Keratinocyte (primary cell): ENCODE data around the gene TRABD2B. TPM values are rescaled to one million over a fixed set of nuclear protein-coding genes. Genes with fewer than 3 reads are reported as not detected.

ENCODE experiments used
- DNase-seq: peaks from one replicate; pipeline ENCODE4 v3.0.0-alpha.2; 2011; ENCODE audit warnings: low read depth, missing footprints, low spot score
- FAIRE-seq: peaks from 2 replicates; lab custom pipeline; 2011; peaks lifted over from hg19 to GRCh38; lab: Jason Lieb, UNC
- H2AFZ ChIP-seq: 2 replicates; pipeline ENCODE4 v1.6.0; 2012; ENCODE audit warnings: low read length, control low read depth, inconsistent platforms; ENCODE audit not compliant: control insufficient read depth
- H3K27ac ChIP-seq: 2 replicates; pipeline ENCODE4 v1.5.1; 2011; ENCODE audit warnings: low read length; ENCODE audit not compliant: control insufficient read depth, insufficient read depth
- H3K27me3 ChIP-seq: 3 replicates; pipeline ENCODE4 v1.6.0; 2011; ENCODE audit warnings: low read length; ENCODE audit not compliant: control insufficient read depth, insufficient read depth; ENCODE audit errors: extremely low read depth
- H3K36me3 ChIP-seq, 2 experiments: 2 replicates in 1 of 2; 3 replicates in 1 of 2; pipeline ENCODE4 v1.5.1; 2011; ENCODE audit warnings: low read length in 2 of 2, mild to moderate bottlenecking in 1 of 2; ENCODE audit not compliant: control insufficient read depth in 2 of 2, insufficient read depth in 2 of 2; ENCODE audit errors: extremely low read depth in 1 of 2
- H3K4me1 ChIP-seq: 3 replicates; pipeline ENCODE4 v1.5.1; 2011; ENCODE audit warnings: low read length; ENCODE audit not compliant: control insufficient read depth, insufficient read depth; ENCODE audit errors: extremely low read depth
- H3K4me2 ChIP-seq: 3 replicates; pipeline ENCODE4 v1.6.0; 2011; ENCODE audit warnings: low read depth, low read length; ENCODE audit not compliant: control insufficient read depth, insufficient read depth; ENCODE audit errors: extremely low read depth
- H3K4me3 ChIP-seq, 3 experiments: fragments of 200-600 bp in 1 of 3; sonication (generic) in 1 of 3; 2 replicates in 2 of 3; 3 replicates in 1 of 3; pipeline ENCODE4 v1.5.1; 2011 to 2016; ENCODE audit warnings: low read length in 3 of 3, mild to moderate bottlenecking in 3 of 3, control low read depth in 2 of 3, inconsistent platforms in 1 of 3, low read depth in 1 of 3, mixed read lengths in 1 of 3, mixed run types in 1 of 3, moderate library complexity in 1 of 3; ENCODE audit not compliant: control insufficient read depth in 2 of 3, insufficient read depth in 2 of 3; ENCODE audit errors: extremely low read depth in 1 of 3
- H3K79me2 ChIP-seq: 2 replicates; pipeline ENCODE4 v1.6.0; 2012; ENCODE audit warnings: low read length; ENCODE audit not compliant: control insufficient read depth, insufficient read depth
- H3K9ac ChIP-seq: 3 replicates; pipeline ENCODE4 v1.6.0; 2011; ENCODE audit warnings: low read length; ENCODE audit not compliant: control insufficient read depth, insufficient read depth; ENCODE audit errors: extremely low read depth
- H3K9me1 ChIP-seq: 3 replicates; pipeline ENCODE4 v1.6.0; 2011; ENCODE audit warnings: low read length; ENCODE audit not compliant: control insufficient read depth, insufficient read depth; ENCODE audit errors: extremely low read depth
- H3K9me3 ChIP-seq: 2 replicates; pipeline ENCODE4 v1.5.1; 2012; ENCODE audit warnings: low read depth, low read length; ENCODE audit not compliant: control insufficient read depth
- H4K20me1 ChIP-seq: 3 replicates; pipeline ENCODE4 v1.6.0; 2011; ENCODE audit warnings: low read length; ENCODE audit not compliant: control insufficient read depth, insufficient read depth; ENCODE audit errors: extremely low read depth
- CTCF ChIP-seq, 3 experiments: IDR thresholded peaks in 1 of 3; conservative IDR thresholded peaks in 1 of 3; optimal IDR thresholded peaks in 1 of 3; 2 replicates in 2 of 3; 3 replicates in 1 of 3; pipeline versions ENCODE3 to v1.5.1; 2011; ENCODE audit warnings: low read length in 3 of 3, mild to moderate bottlenecking in 3 of 3, moderate library complexity in 2 of 3, control low read depth in 1 of 3, inconsistent platforms in 1 of 3; ENCODE audit not compliant: insufficient read depth in 2 of 3; ENCODE audit errors: extremely low read depth in 1 of 3
- EZH2 ChIP-seq: IDR thresholded peaks from one replicate; pipeline ENCODE4 v1.6.1; 2012; ENCODE audit warnings: inconsistent platforms, mild to moderate bottlenecking, low read length, moderate library complexity
- dilution Hi-C: fragments of 300-500 bp; cut with MboI; formaldehyde crosslinking; loops from one replicate; pipeline ENCODE4 v1.7.0; 2020; ENCODE audit warnings: low sequenced_read_pairs; ENCODE audit not compliant: extremely low pct_ligation_motif_present
- polyA plus RNA-seq, 5 experiments: library from polyadenylated mRNA; depleted of rRNA in 3 of 5; stranded (reverse) in 3 of 5; stranded (forward) in 1 of 5; unstranded in 1 of 5; fragments of >200 nt; gene quantifications; 1 replicate in 1 of 5; 2 replicates in 3 of 5; 3 replicates in 1 of 5; pipeline versions ENCODE4 v1.2.1 to v1.2.3, GENCODE V29; 2011 to 2012; ENCODE audit warnings: missing spikeins in 2 of 5, low read depth in 1 of 5, low replicate concordance in 1 of 5

Gene TRABD2B
- polyA plus RNA-seq, 1 donor (not counting 4 experiments of a cell fraction or from before 2014, with no cell fraction given): 0.13 TPM

GRCh38 chr1:47876587-47876963 lies 120.6 kb downstream of the TRABD2B start:
- DNase-seq: no peak
- Histone ChIP-seq H3K27me3 (no peaks in the 10 kb centered on the region), H3K9me3 (no peaks in the 10 kb centered on the region), H3K27ac (no peak overlapping the region), H3K4me1 (peaks cover 12% of the 10 kb centered on the region), H3K4me3 (no peak overlapping the region), H3K79me2 (no peaks in the 10 kb centered on the region), H3K9ac (no peak overlapping the region), H2AFZ (no peak overlapping the region), H4K20me1 (no peaks in the 10 kb centered on the region), H3K36me3 (no peaks in the 10 kb centered on the region), H3K4me2 (no peak overlapping the region), H3K9me1 (peaks cover under 1% of the 10 kb centered on the region)
- no peak for FAIRE-seq
- dilution Hi-C loops: no loop called here
- TF ChIP-seq CTCF (optimal IDR thresholded peaks at IDR 0.05 in 1 of 3, IDR thresholded peaks at IDR 0.05 in 1 of 3, conservative IDR thresholded peaks at IDR 0.05 in 1 of 3; ENCODE audit: extremely low read depth in 1 of 3, insufficient read depth in 2 of 3, low read length in 3 of 3): no peak
- no peak for TF ChIP-seq EZH2

GRCh38 chr1:47875831-47876586 lies 121.2 kb downstream of the TRABD2B start:
- Histone ChIP-seq H3K9me3 (no peaks in the 10 kb centered on the region), H3K79me2 (no peaks in the 10 kb centered on the region), H3K4me3 (no peak overlapping the region), H3K27ac (no peak overlapping the region), H2AFZ (no peak overlapping the region), H3K4me1 (peaks cover 17% of the 10 kb centered on the region), H3K9ac (no peak overlapping the region), H3K4me2 (no peak overlapping the region), H4K20me1 (no peaks in the 10 kb centered on the region), H3K9me1 (peaks cover 2% of the 10 kb centered on the region), H3K27me3 (no peaks in the 10 kb centered on the region), H3K36me3 (no peaks in the 10 kb centered on the region)
- dilution Hi-C loops: no loop called here
- FAIRE-seq (no peak), DNase-seq (no peak)
- TF ChIP-seq EZH2: no peak
- no peak for TF ChIP-seq CTCF (optimal IDR thresholded peaks at IDR 0.05 in 1 of 3, IDR thresholded peaks at IDR 0.05 in 1 of 3, conservative IDR thresholded peaks at IDR 0.05 in 1 of 3; ENCODE audit: extremely low read depth in 1 of 3, insufficient read depth in 2 of 3, low read length in 3 of 3)
